KMS-11 (cell line): Measurements from ENCODE around the gene TAS2R43.

Experiments used
- H2AFZ ChIP-seq: fragments of 200-600 bp; sonication (generic); 2 replicates; pipeline ENCODE4 v1.6.1; 2016; ENCODE audit warnings: antibody characterized with exemption, mixed run types, low read depth
- H3K27ac ChIP-seq: fragments of 200-600 bp; sonication (generic); 2 replicates; pipeline ENCODE4 v1.6.1; 2016; ENCODE audit warnings: mild to moderate bottlenecking, mixed run types
- H3K27me3 ChIP-seq: fragments of 200-600 bp; sonication (generic); 2 replicates; pipeline ENCODE4 v1.6.1; 2017; ENCODE audit warnings: mild to moderate bottlenecking, low read depth, mixed run types, moderate library complexity; ENCODE audit not compliant: insufficient read depth
- H3K36me3 ChIP-seq: fragments of 200-600 bp; sonication (generic); 2 replicates; pipeline ENCODE4 v1.6.1; 2017; ENCODE audit warnings: mild to moderate bottlenecking, mixed run types; ENCODE audit not compliant: insufficient read depth
- H3K4me1 ChIP-seq: fragments of 200-600 bp; sonication (generic); 2 replicates; pipeline ENCODE4 v1.6.1; 2016; ENCODE audit warnings: mild to moderate bottlenecking, low read depth, mixed run types; ENCODE audit not compliant: poor library complexity, severe bottlenecking
- H3K4me2 ChIP-seq: fragments of 200-600 bp; sonication (generic); 2 replicates; pipeline ENCODE4 v1.7.0; 2016; ENCODE audit warnings: mild to moderate bottlenecking, mixed run types
- H3K4me3 ChIP-seq: fragments of 200-600 bp; sonication (generic); IDR thresholded peaks from 2 replicates; pipeline ENCODE4 v1.6.1; 2017; ENCODE audit warnings: low read depth, low read length, mixed read lengths; ENCODE audit not compliant: insufficient read depth
- H3K79me2 ChIP-seq: fragments of 200-600 bp; sonication (generic); 2 replicates; pipeline ENCODE4 v1.6.1; 2016; ENCODE audit warnings: low read depth, mixed run types; ENCODE audit not compliant: insufficient read depth
- H3K9ac ChIP-seq: fragments of 200-600 bp; sonication (generic); 2 replicates; pipeline ENCODE4 v1.6.1; 2016; ENCODE audit warnings: mild to moderate bottlenecking, mixed run types
- H4K20me1 ChIP-seq: fragments of 200-600 bp; sonication (generic); 2 replicates; pipeline ENCODE4 v1.6.1; 2016; ENCODE audit warnings: mild to moderate bottlenecking, mixed run types; ENCODE audit not compliant: insufficient read depth
- TF ChIP-seq, protein P1 (sequence below): fragments of 200-600 bp; sonication (generic); conservative IDR thresholded peaks from 2 replicates; pipeline ENCODE4 v1.6.1; 2017; ENCODE audit warnings: low read depth, mild to moderate bottlenecking, antibody characterized with exemption, low read length, moderate library complexity, mixed read lengths

TAS2R43 gene, protein sequence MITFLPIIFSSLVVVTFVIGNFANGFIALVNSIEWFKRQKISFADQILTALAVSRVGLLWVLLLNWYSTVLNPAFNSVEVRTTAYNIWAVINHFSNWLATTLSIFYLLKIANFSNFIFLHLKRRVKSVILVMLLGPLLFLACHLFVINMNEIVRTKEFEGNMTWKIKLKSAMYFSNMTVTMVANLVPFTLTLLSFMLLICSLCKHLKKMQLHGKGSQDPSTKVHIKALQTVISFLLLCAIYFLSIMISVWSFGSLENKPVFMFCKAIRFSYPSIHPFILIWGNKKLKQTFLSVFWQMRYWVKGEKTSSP

DNA sequence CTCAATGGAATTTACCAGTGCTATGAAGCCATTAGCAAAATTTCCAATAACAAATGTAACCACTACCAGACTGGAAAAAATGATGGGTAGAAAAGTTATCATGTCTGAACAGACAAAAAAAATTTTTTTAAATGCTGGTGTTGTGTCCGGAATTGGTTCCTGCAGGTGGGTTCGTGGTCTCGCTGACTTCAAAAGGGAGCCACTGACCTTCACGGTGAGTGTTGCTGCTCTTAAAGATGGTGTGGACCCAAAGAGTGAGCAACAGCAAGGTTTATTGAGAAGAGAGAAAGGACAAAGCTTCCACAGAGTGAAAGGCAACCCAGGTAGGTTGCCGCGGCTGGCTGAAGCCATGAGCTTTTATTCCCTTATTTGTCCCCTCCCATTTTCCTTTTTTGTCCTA, at the start of gene TAS2R43:
Gene TAS2R43 (minus strand): TSS at position 186 of the 400 bp plus-strand sequence. CDS start 84 bp downstream, at position 102.
- no peaks in the 10 kb centered on the region for H3K4me1 ChIP-seq
- TF ChIP-seq, protein P1, sequence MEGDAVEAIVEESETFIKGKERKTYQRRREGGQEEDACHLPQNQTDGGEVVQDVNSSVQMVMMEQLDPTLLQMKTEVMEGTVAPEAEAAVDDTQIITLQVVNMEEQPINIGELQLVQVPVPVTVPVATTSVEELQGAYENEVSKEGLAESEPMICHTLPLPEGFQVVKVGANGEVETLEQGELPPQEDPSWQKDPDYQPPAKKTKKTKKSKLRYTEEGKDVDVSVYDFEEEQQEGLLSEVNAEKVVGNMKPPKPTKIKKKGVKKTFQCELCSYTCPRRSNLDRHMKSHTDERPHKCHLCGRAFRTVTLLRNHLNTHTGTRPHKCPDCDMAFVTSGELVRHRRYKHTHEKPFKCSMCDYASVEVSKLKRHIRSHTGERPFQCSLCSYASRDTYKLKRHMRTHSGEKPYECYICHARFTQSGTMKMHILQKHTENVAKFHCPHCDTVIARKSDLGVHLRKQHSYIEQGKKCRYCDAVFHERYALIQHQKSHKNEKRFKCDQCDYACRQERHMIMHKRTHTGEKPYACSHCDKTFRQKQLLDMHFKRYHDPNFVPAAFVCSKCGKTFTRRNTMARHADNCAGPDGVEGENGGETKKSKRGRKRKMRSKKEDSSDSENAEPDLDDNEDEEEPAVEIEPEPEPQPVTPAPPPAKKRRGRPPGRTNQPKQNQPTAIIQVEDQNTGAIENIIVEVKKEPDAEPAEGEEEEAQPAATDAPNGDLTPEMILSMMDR: no peak
- no peak within 1 kb of the TSS for H3K4me2 ChIP-seq
- no peaks in the 10 kb centered on the region for H3K79me2 ChIP-seq
- no peak within 1 kb of the TSS for H3K27ac ChIP-seq
- H3K27me3 ChIP-seq: no peaks in the 10 kb centered on the region
- H4K20me1 ChIP-seq: no peaks in the 10 kb centered on the region
- no peak within 1 kb of the TSS for H2AFZ ChIP-seq
- no peak within 1 kb of the TSS for H3K9ac ChIP-seq
- H3K36me3 ChIP-seq: no peaks in the 10 kb centered on the region
- H3K4me3 ChIP-seq: no peak within 1 kb of the TSS

DNA sequence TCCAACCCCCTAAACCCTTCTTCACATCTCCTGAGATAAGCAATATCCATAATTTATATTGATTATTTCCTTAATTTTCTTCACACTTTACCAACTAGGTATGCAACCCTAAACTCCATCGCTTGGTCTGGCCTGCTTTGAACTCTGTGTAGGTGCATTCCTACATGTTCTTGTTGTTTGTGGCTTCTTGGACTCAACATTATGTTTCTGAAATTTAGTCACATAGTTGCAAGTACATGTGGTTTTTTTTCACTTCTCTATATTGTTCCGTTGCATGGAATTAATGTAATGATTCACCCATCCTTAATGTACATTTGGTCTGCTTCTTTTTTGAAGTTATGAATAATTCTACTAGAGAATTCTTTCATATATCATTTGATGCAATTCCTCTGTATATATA, 44.0 kb upstream of the TAS2R43 start:
- H2AFZ ChIP-seq: no peak overlapping the region
- no peak overlapping the region for H3K27ac ChIP-seq
- no peak overlapping the region for H3K4me2 ChIP-seq
- no peak overlapping the region for H3K4me3 ChIP-seq
- H3K36me3 ChIP-seq: no peaks in the 10 kb centered on the region
- H3K9ac ChIP-seq: no peak overlapping the region
- H3K79me2 ChIP-seq: no peaks in the 10 kb centered on the region; the same call in 1 of the 2 replicates
- no peaks in the 10 kb centered on the region for H3K27me3 ChIP-seq
- no peaks in the 10 kb centered on the region for H3K4me1 ChIP-seq
- TF ChIP-seq, protein P1: no peak
- no peaks in the 10 kb centered on the region for H4K20me1 ChIP-seq

DNA sequence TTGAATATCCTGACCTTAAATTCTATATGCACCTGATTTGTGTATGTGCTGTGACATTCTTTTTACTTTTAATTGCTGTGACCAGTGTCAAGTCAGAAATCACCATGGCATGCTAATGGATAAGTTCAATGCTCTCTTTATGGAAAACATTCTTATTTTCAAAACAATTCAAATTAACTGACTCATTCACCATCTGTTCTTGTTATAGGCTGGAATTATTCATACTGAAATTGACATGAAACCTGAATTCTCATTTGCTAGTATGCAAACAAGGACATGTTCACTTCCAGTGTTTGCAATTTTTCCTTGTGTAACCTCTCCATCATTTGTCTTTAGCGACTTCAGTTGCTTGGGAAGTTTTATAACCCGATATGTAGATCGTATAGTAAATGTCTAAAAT, 42.2 kb upstream of the TAS2R43 start, which contains the start of gene TAS2R30:
Gene TAS2R30 (minus strand): TSS at position 340 of the 400 bp plus-strand sequence. CDS start 400 bp downstream, outside the sequence.
- Histone ChIP-seq H3K4me2 (no peak within 1 kb of the TSS), H3K9ac (no peak within 1 kb of the TSS), H4K20me1 (no peaks in the 10 kb centered on the region), H3K79me2 (no peaks in the 10 kb centered on the region; the same call in 1 of the 2 replicates), H2AFZ (no peak within 1 kb of the TSS), H3K36me3 (no peaks in the 10 kb centered on the region), H3K27ac (no peak within 1 kb of the TSS), H3K27me3 (no peaks in the 10 kb centered on the region), H3K4me3 (no peak within 1 kb of the TSS), H3K4me1 (no peaks in the 10 kb centered on the region)
- TF ChIP-seq, protein P1: no peak

DNA sequence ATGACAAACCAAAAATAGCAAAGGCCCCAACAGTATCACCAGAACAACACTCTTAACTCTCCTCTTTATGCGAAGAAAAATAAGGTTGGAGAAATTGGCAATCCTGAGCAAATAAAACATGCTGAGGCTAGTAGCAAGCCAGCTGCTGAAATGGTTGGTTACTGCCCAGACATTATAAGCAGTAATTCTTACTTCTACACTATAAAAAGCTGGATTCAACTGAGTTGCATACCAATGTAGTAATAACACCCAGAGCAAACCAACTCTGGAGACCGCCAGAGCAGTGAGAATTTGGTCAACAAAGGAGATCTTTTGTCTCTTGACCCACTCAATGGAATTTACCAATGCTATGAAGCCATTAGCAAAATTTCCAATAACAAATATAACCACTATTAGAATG, 41.7 kb upstream of the TAS2R43 start:
- no peaks in the 10 kb centered on the region; the same call in 1 of the 2 replicates for H3K79me2 ChIP-seq
- H3K27me3 ChIP-seq: no peaks in the 10 kb centered on the region
- H3K9ac ChIP-seq: no peak overlapping the region
- H2AFZ ChIP-seq: no peak overlapping the region
- H3K4me1 ChIP-seq: no peaks in the 10 kb centered on the region
- H4K20me1 ChIP-seq: no peaks in the 10 kb centered on the region
- TF ChIP-seq, protein P1: no peak
- no peak overlapping the region for H3K27ac ChIP-seq
- no peaks in the 10 kb centered on the region for H3K36me3 ChIP-seq
- H3K4me3 ChIP-seq: no peak overlapping the region
- H3K4me2 ChIP-seq: no peak overlapping the region
